ENCODE results near the gene RBM24. TPM values are rescaled to one million over a fixed set of nuclear protein-coding genes. Genes with fewer than 3 reads are reported as not detected.

RBM24 gene
- total and polyA plus RNA-seq, 2 of the 13 experiments (the other 11 are each of a cell fraction or from before 2014, with no cell fraction given), result 1.5 to 14.2 TPM

DNA sequence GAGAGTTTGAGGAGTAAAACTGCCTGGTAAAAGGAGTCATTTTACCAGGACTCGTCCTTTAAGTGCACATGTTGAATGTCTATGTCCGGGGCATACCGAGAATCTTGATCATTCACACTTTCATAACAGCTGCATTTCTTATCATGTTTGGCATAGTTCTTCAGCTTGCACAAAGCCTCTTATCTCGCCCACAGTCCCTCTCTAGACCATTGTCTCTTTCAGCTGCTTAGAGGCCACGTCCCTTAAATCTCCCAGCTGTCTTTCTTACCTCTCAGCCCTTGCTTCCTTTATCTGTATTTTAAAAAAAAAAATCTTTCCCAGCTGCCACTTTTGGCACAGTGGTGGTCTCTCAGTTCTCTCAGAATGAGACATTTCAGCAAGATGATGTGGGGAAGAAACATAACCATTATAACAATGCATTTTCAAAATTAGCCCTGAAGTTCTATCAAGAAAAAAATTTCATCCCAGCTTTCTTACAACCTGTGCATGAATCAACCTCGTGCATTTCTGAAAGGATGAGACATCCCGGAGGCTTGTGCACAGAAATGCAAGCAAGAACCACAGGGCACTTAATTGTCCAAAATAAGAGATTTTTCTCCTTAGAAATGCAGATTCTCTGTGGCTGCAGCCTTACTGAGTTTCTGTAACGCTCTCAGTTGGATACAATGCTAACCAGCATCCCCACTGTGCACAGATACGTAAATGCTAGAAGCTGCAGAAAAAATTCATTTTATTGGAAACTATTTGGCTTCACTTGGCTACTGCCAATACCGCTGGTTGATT lies 24.2 kb downstream of the RBM24 start (continued):
- TF ChIP-seq, protein P1, sequence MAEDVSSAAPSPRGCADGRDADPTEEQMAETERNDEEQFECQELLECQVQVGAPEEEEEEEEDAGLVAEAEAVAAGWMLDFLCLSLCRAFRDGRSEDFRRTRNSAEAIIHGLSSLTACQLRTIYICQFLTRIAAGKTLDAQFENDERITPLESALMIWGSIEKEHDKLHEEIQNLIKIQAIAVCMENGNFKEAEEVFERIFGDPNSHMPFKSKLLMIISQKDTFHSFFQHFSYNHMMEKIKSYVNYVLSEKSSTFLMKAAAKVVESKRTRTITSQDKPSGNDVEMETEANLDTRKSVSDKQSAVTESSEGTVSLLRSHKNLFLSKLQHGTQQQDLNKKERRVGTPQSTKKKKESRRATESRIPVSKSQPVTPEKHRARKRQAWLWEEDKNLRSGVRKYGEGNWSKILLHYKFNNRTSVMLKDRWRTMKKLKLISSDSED (CRISPR knock-in tag; IDR thresholded peaks at IDR 0.05), result no peak

DNA sequence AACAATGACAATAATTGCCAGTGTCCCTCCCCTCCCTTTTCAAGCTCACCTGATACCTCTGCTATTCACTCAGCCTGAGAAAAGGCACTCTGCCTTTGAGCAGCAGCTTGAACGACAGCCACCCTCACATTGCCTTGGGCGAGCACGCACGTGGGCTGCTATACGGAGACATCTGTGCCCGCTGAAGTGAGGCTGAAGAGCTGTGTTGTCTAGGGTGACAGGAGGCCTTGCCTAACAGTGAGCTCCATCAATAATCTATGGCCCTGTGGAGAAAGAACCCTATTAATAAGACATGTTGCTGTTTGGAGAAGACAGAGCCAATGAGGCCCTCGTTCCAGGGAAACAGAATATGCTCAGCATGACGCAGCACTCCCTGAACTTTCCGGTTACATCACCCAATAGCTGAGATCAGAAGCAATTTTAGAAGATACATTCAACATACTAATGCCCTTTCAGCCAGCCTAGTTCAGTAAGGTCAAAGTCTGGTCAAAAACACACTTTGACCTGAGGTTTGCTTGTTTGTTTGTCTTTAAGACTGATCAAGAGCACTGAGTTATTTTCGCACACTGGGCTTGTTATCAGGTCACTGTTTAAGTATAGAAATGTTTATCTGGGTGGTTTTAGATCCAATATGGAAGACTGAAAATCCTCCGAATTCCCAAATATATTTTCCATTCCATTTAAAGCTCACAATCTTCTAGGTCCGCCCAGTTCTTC lies 30.6 kb downstream of the RBM24 start:
- H3K79me2 ChIP-seq (ENCODE audit: insufficient read depth, low read length), result no peaks in the 10 kb centered on the region
- BruUV-seq (replicated peaks), result TSS peak; percentile 91
- WGBS (ENCODE audit: low lambda C conversion rate), result 7% methylated on average over 11 of the region's 12 CpGs
- CTCF ChIA-PET (ENCODE audit: low intra/inter-chr PET ratio, low total read pairs), result no interaction called here
- DNase-seq (ENCODE audit: low spot score) (peak; percentile 98), FAIRE-seq (peak; percentile 97), ATAC-seq (peak; percentile 95)
- no peaks in the 10 kb centered on the region for H3K27me3 ChIP-seq (ENCODE audit: control insufficient read depth in 1 of 2, insufficient read depth in 2 of 2, low read length in 2 of 2)
- POLR2A ChIA-PET, result interaction anchor here (0.8 to 2.1 kb wide), 12 partner anchors 8 to 289 kb away, joined by 3 to 45 read pairs (median 4); partner anchors contain the start of genes CAP2, FAM8A1 and RBM24
- no peaks in the 10 kb centered on the region for H4K20me1 ChIP-seq (ENCODE audit: insufficient read depth, low read length)
- H3K4me1 ChIP-seq (ENCODE audit: insufficient read depth, low read length), result peaks cover 50% of the 10 kb centered on the region
- H3K9ac ChIP-seq (ENCODE audit: insufficient read depth, low read depth, low read length), result peak overlapping the region; percentile 77
- H3K4me2 ChIP-seq (ENCODE audit: low read depth, low read length), result peak overlapping the region; percentile 74
- no peak overlapping the region for H2AFZ ChIP-seq (ENCODE audit: low read length)
- H3K4me3 ChIP-seq (replicated peaks in 1 of 3; ENCODE audit: insufficient read depth in 1 of 3, low read depth in 2 of 3, low read length in 3 of 3), result peak overlapping the region; percentile 9 to 60 (median 41)
- H3K9me3 ChIP-seq (ENCODE audit: low read length), result no peaks in the 10 kb centered on the region
- in situ Hi-C loops (cut with HindIII; ENCODE audit: extremely low pct_ligation_motif_present, low pct_unique_long_range_greater_than_20kb), result no loop called here
- intact Hi-C loops (cut with micrococcal nuclease; ENCODE audit: unreplicated experiment), result loop anchor here (1.0 kb wide), 1 partner anchor 43 kb away; no protein-coding TSS in a partner anchor
- H3K27ac ChIP-seq (ENCODE audit: extremely low read length, insufficient read depth, low read length), result peak overlapping the region; percentile 88
- H3K36me3 ChIP-seq (replicated peaks in 1 of 2; ENCODE audit: control insufficient read depth in 1 of 2, insufficient read depth in 2 of 2, low read length in 2 of 2), result no peaks in the 10 kb centered on the region
- TF ChIP-seq SAP130 (CRISPR knock-in tag; IDR thresholded peaks at IDR 0.05; ENCODE audit: low read depth), result peak; percentile 94
- TF ChIP-seq MTF1 (CRISPR knock-in tag; IDR thresholded peaks at IDR 0.05), result no peak
- TF ChIP-seq RXRB (CRISPR knock-in tag; IDR thresholded peaks at IDR 0.05; ENCODE audit: borderline replicate concordance), result peak; percentile 97
- TF ChIP-seq ZNF652 (CRISPR knock-in tag; IDR thresholded peaks at IDR 0.05; ENCODE audit: borderline replicate concordance, low read depth), result peak; percentile 25; the same call in 1 of the 2 replicates
- TF ChIP-seq, protein P2, sequence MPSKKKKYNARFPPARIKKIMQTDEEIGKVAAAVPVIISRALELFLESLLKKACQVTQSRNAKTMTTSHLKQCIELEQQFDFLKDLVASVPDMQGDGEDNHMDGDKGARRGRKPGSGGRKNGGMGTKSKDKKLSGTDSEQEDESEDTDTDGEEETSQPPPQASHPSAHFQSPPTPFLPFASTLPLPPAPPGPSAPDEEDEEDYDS (CRISPR knock-in tag; IDR thresholded peaks at IDR 0.05), result peak; percentile 84; the same call in 1 of the 2 replicates
- TF ChIP-seq KDM5B (CRISPR knock-in tag; IDR thresholded peaks at IDR 0.05; ENCODE audit: borderline replicate concordance), result peak; percentile 82; the same call in 1 of the 2 replicates
- TF ChIP-seq, protein P3, sequence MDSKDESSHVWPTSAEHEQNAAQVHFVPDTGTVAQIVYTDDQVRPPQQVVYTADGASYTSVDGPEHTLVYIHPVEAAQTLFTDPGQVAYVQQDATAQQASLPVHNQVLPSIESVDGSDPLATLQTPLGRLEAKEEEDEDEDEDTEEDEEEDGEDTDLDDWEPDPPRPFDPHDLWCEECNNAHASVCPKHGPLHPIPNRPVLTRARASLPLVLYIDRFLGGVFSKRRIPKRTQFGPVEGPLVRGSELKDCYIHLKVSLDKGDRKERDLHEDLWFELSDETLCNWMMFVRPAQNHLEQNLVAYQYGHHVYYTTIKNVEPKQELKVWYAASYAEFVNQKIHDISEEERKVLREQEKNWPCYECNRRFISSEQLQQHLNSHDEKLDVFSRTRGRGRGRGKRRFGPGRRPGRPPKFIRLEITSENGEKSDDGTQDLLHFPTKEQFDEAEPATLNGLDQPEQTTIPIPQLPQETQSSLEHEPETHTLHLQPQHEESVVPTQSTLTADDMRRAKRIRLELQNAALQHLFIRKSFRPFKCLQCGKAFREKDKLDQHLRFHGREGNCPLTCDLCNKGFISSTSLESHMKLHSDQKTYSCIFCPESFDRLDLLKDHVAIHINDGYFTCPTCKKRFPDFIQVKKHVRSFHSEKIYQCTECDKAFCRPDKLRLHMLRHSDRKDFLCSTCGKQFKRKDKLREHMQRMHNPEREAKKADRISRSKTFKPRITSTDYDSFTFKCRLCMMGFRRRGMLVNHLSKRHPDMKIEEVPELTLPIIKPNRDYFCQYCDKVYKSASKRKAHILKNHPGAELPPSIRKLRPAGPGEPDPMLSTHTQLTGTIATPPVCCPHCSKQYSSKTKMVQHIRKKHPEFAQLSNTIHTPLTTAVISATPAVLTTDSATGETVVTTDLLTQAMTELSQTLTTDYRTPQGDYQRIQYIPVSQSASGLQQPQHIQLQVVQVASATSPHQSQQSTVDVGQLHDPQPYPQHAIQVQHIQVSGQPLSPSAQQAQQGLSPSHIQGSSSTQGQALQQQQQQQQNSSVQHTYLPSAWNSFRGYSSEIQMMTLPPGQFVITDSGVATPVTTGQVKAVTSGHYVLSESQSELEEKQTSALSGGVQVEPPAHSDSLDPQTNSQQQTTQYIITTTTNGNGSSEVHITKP (CRISPR knock-in tag; IDR thresholded peaks at IDR 0.05; ENCODE audit: low read depth), result peak; percentile 77; the same call in 1 of the 2 replicates
- no peak for TF ChIP-seq SRSF1 (optimal IDR thresholded peaks at IDR 0.05; ENCODE audit: low read depth, low read length)
- TF ChIP-seq ZNF343 (CRISPR knock-in tag; IDR thresholded peaks at IDR 0.05), result 0 out of 2 replicates have a peak, but pooled peaks have one; percentile 54
- no peak for TF ChIP-seq IRX3 (CRISPR knock-in tag; IDR thresholded peaks at IDR 0.05; ENCODE audit: borderline replicate concordance, low read depth)
- no peak for TF ChIP-seq SRSF9 (IDR thresholded peaks at IDR 0.05; ENCODE audit: borderline replicate concordance, insufficient read depth, low read depth, low read length, poor library complexity, severe bottlenecking)

Measured in HepG2 (cell line).